ENCODE data around the gene FAM114A1. TPM values are rescaled to one million over a fixed set of nuclear protein-coding genes. Genes with fewer than 3 reads are reported as not detected.
"Not testable (repeated sequence)": the region's sequence is repeated elsewhere in the genome, so short reads cannot be mapped to it uniquely, and the experiment has no call there.

FAM114A1 gene
- total RNA-seq, 1 donor from 2014 or later, result 57.4 TPM

DNA sequence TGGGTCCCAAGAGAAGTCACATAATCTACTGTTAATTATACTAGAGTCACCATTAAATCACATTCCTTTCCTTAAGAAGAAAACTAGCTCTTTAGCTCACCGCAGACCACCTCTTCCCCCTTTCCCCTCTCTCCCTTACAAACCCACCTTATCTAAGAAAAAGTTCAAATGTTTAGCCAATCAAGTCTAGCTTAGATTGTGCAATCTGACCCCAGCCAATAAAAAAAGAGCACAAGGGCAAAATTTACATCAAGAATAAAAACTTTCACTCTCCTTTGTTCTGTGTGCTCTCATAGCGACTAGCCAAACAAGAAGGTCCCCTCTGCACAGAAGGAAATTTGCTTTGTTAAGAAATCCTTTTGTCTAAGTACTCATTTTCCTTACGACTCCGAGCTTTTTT lies 88.4 kb downstream of the FAM114A1 start:
- peaks cover 0 to 2% (median 0%) of the 10 kb centered on the region in 3 donors for H3K27me3 ChIP-seq (ENCODE audit: control insufficient read depth in 3 of 3, insufficient read depth in 3 of 3, low read length in 3 of 3)
- H3K4me1 ChIP-seq (ENCODE audit: control insufficient read depth in 3 of 3, insufficient read depth in 3 of 3, low read length in 3 of 3), result no peaks in the 10 kb centered on the region
- no peak overlapping the region for H3K9ac ChIP-seq (ENCODE audit: low read depth in 1 of 3, low read length in 3 of 3)
- no peaks in the 10 kb centered on the region for H3K9me3 ChIP-seq (ENCODE audit: control insufficient read depth in 3 of 3, low read length in 3 of 3)
- no peaks in the 10 kb centered on the region for H3K36me3 ChIP-seq (ENCODE audit: control insufficient read depth in 3 of 3, insufficient read depth in 3 of 3, low read length in 3 of 3)
- H3K4me3 ChIP-seq (ENCODE audit: low read length in 3 of 3), result no peak overlapping the region
- H3K27ac ChIP-seq (ENCODE audit: low read depth, low read length), result no peak overlapping the region

DNA sequence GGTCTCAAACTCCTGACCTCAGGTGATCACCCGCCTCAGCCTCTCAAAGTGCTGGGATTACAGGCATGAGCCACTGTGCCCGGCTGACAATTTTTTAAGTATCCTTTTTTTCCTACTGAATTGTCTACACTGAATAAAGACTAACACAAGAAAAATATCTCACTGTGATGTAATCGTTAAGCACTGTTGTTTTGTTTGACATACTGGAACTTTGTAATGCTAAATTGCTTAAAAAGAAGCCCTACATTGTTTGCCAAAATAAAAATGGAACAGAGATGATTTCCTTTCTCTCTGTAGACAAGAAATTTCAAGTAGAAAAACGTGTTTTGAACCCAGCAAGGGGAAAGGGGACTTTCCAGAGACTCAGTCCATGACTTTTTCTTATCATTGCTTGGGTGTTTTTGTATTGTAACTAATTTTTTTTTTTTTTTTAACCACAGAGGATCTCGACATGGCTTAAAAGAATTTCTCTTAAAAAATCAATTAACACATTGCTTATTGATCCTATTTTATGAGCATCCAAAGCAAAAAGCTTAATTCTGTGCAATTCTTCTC lies 89.7 kb downstream of the FAM114A1 start:
- Histone ChIP-seq H3K27ac (ENCODE audit: low read depth, low read length) (no peak overlapping the region), H3K9ac (ENCODE audit: low read depth in 1 of 3, low read length in 3 of 3) (peak overlapping the region in 1 of 3 donors; percentile 20)

DNA sequence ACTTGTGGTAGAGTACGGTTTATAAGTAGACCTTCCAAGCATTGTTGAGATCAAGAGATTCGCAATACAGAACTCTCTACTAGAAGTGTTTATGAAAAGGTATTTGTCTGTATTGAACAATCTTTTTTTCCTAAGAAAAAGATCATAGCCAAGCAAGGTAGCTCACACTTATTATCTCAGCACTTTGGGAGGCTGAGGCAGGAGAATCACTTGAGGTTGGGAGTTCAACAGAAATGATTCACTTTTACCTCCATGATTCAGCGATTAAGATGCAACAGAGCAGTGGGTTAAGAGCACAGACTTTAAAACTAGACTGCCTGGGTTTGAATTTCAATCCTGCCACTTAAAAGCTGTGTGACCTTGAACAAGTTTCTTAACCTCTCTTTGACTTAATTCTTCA lies 90.3 kb downstream of the FAM114A1 start:
- no peak overlapping the region for H3K4me3 ChIP-seq (ENCODE audit: low read length in 3 of 3)
- no peak overlapping the region for H3K9ac ChIP-seq (ENCODE audit: low read depth in 1 of 3, low read length in 3 of 3)

More for the DNA sequence above, 89.7 kb downstream of the FAM114A1 start:
- Histone ChIP-seq H3K4me3 (ENCODE audit: low read length in 3 of 3) (no peak overlapping the region), H3K9me3 (ENCODE audit: control insufficient read depth in 3 of 3, low read length in 3 of 3) (no peaks in the 10 kb centered on the region), H3K4me1 (ENCODE audit: control insufficient read depth in 3 of 3, insufficient read depth in 3 of 3, low read length in 3 of 3) (no peaks in the 10 kb centered on the region), H3K27me3 (ENCODE audit: control insufficient read depth in 3 of 3, insufficient read depth in 3 of 3, low read length in 3 of 3) (peaks cover 0 to 2% (median 0%) of the 10 kb centered on the region in 3 donors), H3K36me3 (ENCODE audit: control insufficient read depth in 3 of 3, insufficient read depth in 3 of 3, low read length in 3 of 3) (no peaks in the 10 kb centered on the region)

DNA sequence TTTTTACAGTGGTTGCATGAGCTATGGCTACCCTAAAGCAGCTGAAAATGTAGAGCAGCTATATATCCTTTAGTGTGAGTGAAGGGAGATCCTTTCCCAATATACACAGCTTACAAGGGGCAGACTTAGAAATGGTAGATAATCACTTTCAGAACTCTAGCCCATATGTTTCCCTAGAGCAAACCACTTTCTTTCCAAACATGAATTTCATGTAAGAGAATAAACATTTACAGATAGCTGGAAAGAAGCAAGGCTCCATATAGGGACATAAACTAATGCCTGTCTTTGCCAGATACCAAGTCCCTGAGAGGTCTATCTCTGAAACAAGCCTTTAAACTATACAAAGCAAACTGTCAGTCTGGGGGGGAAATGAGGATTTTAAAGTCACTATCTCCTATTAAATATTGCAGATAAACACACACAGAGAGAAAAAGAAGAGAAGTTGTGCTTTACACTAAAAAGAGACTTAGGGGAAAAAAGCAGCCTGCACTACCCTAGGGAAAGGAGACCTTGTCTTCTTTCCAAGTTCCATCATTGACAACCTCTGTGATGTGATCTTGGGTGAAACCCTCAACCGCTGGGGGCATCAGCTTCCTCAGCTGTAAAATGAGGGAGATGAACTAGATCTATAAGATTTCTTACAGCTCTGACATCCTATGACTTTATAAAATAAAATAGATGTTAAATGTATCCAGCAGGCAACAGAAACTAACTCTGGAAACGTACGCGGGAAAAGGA lies 91.0 kb downstream of the FAM114A1 start:
- no peaks in the 10 kb centered on the region for H3K9me3 ChIP-seq (ENCODE audit: control insufficient read depth in 3 of 3, low read length in 3 of 3)
- no peak overlapping the region for H3K27ac ChIP-seq (ENCODE audit: low read depth, low read length)
- peaks cover 0 to 2% (median 0%) of the 10 kb centered on the region in 3 donors for H3K27me3 ChIP-seq (ENCODE audit: control insufficient read depth in 3 of 3, insufficient read depth in 3 of 3, low read length in 3 of 3)
- H3K4me1 ChIP-seq (ENCODE audit: control insufficient read depth in 3 of 3, insufficient read depth in 3 of 3, low read length in 3 of 3), result no peaks in the 10 kb centered on the region
- no peak overlapping the region for H3K4me3 ChIP-seq (ENCODE audit: low read length in 3 of 3)
- no peak overlapping the region for H3K9ac ChIP-seq (ENCODE audit: low read depth in 1 of 3, low read length in 3 of 3)
- H3K36me3 ChIP-seq (ENCODE audit: control insufficient read depth in 3 of 3, insufficient read depth in 3 of 3, low read length in 3 of 3), result no peaks in the 10 kb centered on the region

More for the DNA sequence above, 90.3 kb downstream of the FAM114A1 start:
- no peaks in the 10 kb centered on the region for H3K9me3 ChIP-seq (ENCODE audit: control insufficient read depth in 3 of 3, low read length in 3 of 3)
- H3K27ac ChIP-seq (ENCODE audit: low read depth, low read length), result no peak overlapping the region
- peaks cover 0 to 2% (median 0%) of the 10 kb centered on the region in 3 donors for H3K27me3 ChIP-seq (ENCODE audit: control insufficient read depth in 3 of 3, insufficient read depth in 3 of 3, low read length in 3 of 3)
- H3K4me1 ChIP-seq (ENCODE audit: control insufficient read depth in 3 of 3, insufficient read depth in 3 of 3, low read length in 3 of 3), result no peaks in the 10 kb centered on the region
- H3K36me3 ChIP-seq (ENCODE audit: control insufficient read depth in 3 of 3, insufficient read depth in 3 of 3, low read length in 3 of 3), result no peaks in the 10 kb centered on the region

DNA sequence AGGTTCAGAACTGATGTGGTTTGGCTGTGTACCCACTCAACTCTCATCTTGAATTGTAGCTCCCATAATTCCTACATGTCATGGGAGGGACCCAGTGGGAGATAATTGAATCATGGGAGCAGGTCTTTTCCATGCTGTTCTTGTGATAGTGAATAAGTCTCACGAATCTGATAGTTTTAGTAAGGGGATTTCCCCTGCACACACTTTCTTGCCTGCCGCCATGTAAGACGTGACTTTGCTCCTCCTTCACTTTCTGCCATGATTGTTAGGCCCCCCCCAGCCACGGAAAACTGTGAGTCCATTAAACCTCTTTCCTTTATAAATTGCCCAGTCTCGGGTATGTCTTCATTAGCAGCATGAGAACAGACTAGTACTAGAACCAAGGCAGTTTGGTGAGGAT lies 91.6 kb downstream of the FAM114A1 start:
- H3K9ac ChIP-seq (ENCODE audit: low read depth in 1 of 3, low read length in 3 of 3); H3K36me3 ChIP-seq (ENCODE audit: control insufficient read depth in 3 of 3, insufficient read depth in 3 of 3, low read length in 3 of 3); H3K4me1 ChIP-seq (ENCODE audit: control insufficient read depth in 3 of 3, insufficient read depth in 3 of 3, low read length in 3 of 3); H3K4me3 ChIP-seq (ENCODE audit: low read length in 3 of 3); H3K27me3 ChIP-seq (ENCODE audit: control insufficient read depth in 3 of 3, insufficient read depth in 3 of 3, low read length in 3 of 3); H3K27ac ChIP-seq (ENCODE audit: low read depth, low read length); H3K9me3 ChIP-seq (ENCODE audit: control insufficient read depth in 3 of 3, low read length in 3 of 3): not testable (repeated sequence)

DNA sequence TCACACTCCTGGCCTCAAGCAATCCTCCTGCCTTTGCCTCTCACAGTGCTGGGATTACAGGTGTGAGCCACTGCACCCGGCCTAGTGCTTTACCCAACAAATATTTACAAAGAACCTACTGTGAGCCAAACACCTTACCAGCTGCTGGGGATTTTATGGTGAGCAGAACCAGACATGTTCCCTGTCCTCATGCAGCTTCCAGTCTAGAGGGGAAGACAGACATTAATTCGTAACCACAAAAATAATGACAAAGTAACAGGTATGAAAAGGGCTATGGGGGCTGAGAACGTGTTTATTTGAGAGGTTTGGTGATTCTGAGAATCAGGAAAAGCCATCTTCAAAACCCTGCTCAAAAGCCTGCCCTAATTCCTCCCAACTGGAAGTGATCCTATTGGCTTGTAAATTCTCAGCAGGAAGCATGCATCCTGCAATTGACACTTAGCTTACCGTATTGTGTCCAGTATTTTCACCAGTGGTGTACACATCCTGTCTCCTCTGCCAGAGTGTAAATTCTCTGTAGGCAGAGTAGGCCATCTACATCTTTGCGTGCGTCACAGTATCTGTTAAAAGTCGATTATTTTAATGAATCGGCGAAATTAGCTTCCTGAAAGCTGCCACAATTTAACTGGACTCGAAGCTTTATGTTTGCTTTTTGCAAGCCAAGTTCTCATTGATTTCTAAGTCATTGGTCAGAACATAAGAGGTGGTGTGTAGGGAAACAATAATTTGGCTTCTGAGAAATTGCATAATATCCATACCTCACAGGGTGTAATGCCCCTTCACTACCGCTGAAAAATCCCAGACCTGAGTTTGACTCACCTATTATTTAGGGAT lies 97.6 kb downstream of the FAM114A1 start:
- no peak overlapping the region for H3K9ac ChIP-seq (ENCODE audit: low read depth in 1 of 3, low read length in 3 of 3)
- no peaks in the 10 kb centered on the region for H3K4me1 ChIP-seq (ENCODE audit: control insufficient read depth in 3 of 3, insufficient read depth in 3 of 3, low read length in 3 of 3)
- H3K27ac ChIP-seq (ENCODE audit: low read depth, low read length), result no peak overlapping the region
- H3K27me3 ChIP-seq (ENCODE audit: control insufficient read depth in 3 of 3, insufficient read depth in 3 of 3, low read length in 3 of 3), result no peaks in the 10 kb centered on the region
- no peaks in the 10 kb centered on the region for H3K9me3 ChIP-seq (ENCODE audit: control insufficient read depth in 3 of 3, low read length in 3 of 3)
- H3K4me3 ChIP-seq (ENCODE audit: low read length in 3 of 3), result no peak overlapping the region
- H3K36me3 ChIP-seq (ENCODE audit: control insufficient read depth in 3 of 3, insufficient read depth in 3 of 3, low read length in 3 of 3), result no peaks in the 10 kb centered on the region

DNA sequence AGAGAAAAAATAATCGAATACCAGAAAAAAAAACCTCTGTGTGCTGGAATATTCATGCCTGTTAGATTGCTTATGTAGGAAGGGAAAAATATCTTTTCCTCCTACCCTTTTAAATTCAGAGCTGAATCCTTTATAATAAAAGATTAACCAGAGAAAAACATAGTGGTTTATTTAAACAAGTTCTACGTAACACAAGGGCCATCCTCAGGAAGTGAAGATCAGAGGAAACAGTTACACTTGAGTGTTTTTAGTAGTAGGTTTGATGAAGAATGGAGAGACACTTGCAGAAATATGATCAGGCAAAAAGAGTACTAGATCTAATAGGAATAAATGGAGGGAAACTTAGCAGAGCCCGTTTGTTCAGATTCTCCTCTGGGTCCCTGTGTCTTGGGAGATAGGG lies 98.3 kb downstream of the FAM114A1 start:
- Histone ChIP-seq H3K9me3 (ENCODE audit: control insufficient read depth in 3 of 3, low read length in 3 of 3) (no peaks in the 10 kb centered on the region), H3K27ac (ENCODE audit: low read depth, low read length) (no peak overlapping the region), H3K36me3 (ENCODE audit: control insufficient read depth in 3 of 3, insufficient read depth in 3 of 3, low read length in 3 of 3) (no peaks in the 10 kb centered on the region), H3K27me3 (ENCODE audit: control insufficient read depth in 3 of 3, insufficient read depth in 3 of 3, low read length in 3 of 3) (no peaks in the 10 kb centered on the region), H3K4me1 (ENCODE audit: control insufficient read depth in 3 of 3, insufficient read depth in 3 of 3, low read length in 3 of 3) (no peaks in the 10 kb centered on the region), H3K9ac (ENCODE audit: low read depth in 1 of 3, low read length in 3 of 3) (no peak overlapping the region), H3K4me3 (ENCODE audit: low read length in 3 of 3) (no peak overlapping the region)

DNA sequence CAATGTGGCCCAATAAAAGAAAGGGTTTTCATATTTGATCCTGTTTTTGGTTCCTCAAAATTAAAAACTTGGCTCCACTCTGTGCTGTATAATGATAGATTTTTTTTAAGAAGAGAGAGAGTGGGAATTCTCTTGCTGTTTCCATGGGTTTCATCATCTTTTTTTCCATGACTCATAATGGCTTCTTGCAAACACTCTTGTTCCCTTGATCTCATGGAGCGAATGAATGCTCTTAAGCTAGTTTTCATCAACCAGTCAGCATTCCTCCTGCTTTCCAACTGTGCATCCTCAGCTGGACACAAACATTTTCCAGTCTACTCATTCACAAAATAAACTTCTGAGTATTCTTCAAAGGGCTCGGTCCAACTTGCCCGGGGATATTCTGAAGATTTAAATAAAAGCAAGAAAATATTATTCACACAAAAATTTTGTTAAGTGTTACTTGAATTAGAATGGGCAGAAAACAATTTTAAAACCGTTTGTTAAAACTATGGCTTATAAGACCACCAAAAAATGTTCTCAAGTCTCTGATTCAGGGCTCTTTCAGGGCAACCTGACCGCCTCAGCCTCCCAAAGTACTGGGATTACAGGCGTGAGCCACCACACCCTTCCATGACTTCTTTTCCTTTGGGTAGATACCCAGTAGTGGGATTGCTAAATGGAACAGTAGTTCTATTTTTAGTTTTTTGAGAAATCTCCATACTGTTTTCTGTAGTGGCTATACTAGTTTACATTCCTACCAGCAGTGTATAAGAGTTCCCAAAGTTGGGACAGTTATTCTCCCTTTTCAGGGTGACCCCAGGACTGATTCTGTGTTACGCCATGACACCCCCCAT lies 99.9 kb downstream of the FAM114A1 start:
- no peak overlapping the region for H3K4me3 ChIP-seq (ENCODE audit: low read length in 3 of 3)
- H3K27ac ChIP-seq (ENCODE audit: low read depth, low read length), result no peak overlapping the region
- H3K9ac ChIP-seq (ENCODE audit: low read depth in 1 of 3, low read length in 3 of 3), result no peak overlapping the region
- no peaks in the 10 kb centered on the region for H3K36me3 ChIP-seq (ENCODE audit: control insufficient read depth in 3 of 3, insufficient read depth in 3 of 3, low read length in 3 of 3)
- no peaks in the 10 kb centered on the region for H3K27me3 ChIP-seq (ENCODE audit: control insufficient read depth in 3 of 3, insufficient read depth in 3 of 3, low read length in 3 of 3)
- H3K9me3 ChIP-seq (ENCODE audit: control insufficient read depth in 3 of 3, low read length in 3 of 3), result no peaks in the 10 kb centered on the region
- no peaks in the 10 kb centered on the region for H3K4me1 ChIP-seq (ENCODE audit: control insufficient read depth in 3 of 3, insufficient read depth in 3 of 3, low read length in 3 of 3)

DNA sequence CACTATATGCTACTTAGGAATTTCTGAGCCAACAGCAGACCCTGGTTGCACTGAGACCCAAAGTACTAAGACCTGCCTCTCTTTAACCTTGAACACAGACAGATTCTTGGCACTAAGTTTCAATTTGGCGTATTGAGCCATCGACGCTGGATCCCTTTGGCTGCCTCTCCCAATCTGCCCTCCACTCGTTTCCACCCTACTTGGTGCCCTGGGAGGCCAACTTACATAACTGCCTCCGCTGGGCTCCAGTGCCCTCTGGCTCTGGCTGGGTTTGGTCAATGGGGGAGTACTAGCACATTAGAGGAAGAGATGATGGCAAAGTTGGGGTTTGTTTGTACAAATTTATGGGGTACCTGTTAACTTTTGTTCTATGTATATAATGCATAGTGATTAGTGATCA lies 101.1 kb downstream of the FAM114A1 start:
- H3K27ac ChIP-seq (ENCODE audit: low read depth, low read length), result no peak overlapping the region
- H3K27me3 ChIP-seq (ENCODE audit: control insufficient read depth in 3 of 3, insufficient read depth in 3 of 3, low read length in 3 of 3), result no peaks in the 10 kb centered on the region
- H3K4me1 ChIP-seq (ENCODE audit: control insufficient read depth in 3 of 3, insufficient read depth in 3 of 3, low read length in 3 of 3), result no peaks in the 10 kb centered on the region
- H3K9ac ChIP-seq (ENCODE audit: low read depth in 1 of 3, low read length in 3 of 3), result no peak overlapping the region
- no peaks in the 10 kb centered on the region for H3K9me3 ChIP-seq (ENCODE audit: control insufficient read depth in 3 of 3, low read length in 3 of 3)
- H3K4me3 ChIP-seq (ENCODE audit: low read length in 3 of 3), result no peak overlapping the region
- H3K36me3 ChIP-seq (ENCODE audit: control insufficient read depth in 3 of 3, insufficient read depth in 3 of 3, low read length in 3 of 3), result no peaks in the 10 kb centered on the region
